ENCODE data around the gene PMEPA1. TPM values are rescaled to one million over a fixed set of nuclear protein-coding genes. Genes with fewer than 3 reads are reported as not detected.

The PMEPA1 gene
- total and polyA plus RNA-seq, 2 donors (not counting 3 experiments of a cell fraction or from before 2014, with no cell fraction given): 31.6 to 33.2 TPM

- Histone ChIP-seq H3K4me2 (ENCODE audit: insufficient read depth, low read length) (no peak overlapping the region), H3K9me1 (replicated peaks; ENCODE audit: control insufficient read depth, extremely low read depth, insufficient read depth, low read length) (no peaks in the 10 kb centered on the region), H3K9ac (replicated peaks; ENCODE audit: extremely low read depth, insufficient read depth, low read length) (no peak overlapping the region), H2AFZ (ENCODE audit: low read depth, low read length) (no peak overlapping the region), H3K4me1 (ENCODE audit: control insufficient read depth, extremely low read depth, insufficient read depth, low read length) (peaks cover 29% of the 10 kb centered on the region), H3K4me3 (replicated peaks in 1 of 3; ENCODE audit: insufficient read depth in 1 of 3, low read depth in 1 of 3, low read length in 3 of 3) (no peak overlapping the region), H3K27ac (ENCODE audit: insufficient read depth, low read depth, low read length) (no peak overlapping the region), H3K36me3 (ENCODE audit: control insufficient read depth in 2 of 2, extremely low read depth in 1 of 2, insufficient read depth in 2 of 2, low read length in 2 of 2) (no peaks in the 10 kb centered on the region), H3K79me2 (ENCODE audit: control insufficient read depth, insufficient read depth, low read length) (no peaks in the 10 kb centered on the region), H4K20me1 (replicated peaks; ENCODE audit: control insufficient read depth, extremely low read depth, insufficient read depth, low read length) (no peaks in the 10 kb centered on the region), H3K9me3 (replicated peaks; ENCODE audit: control insufficient read depth, insufficient read depth, low read length) (no peaks in the 10 kb centered on the region), H3K27me3 (ENCODE audit: control insufficient read depth in 2 of 2, insufficient read depth in 2 of 2, low read length in 2 of 2) (no peaks in the 10 kb centered on the region)
- TF ChIP-seq POLR2A (IDR thresholded peaks at IDR 0.05; ENCODE audit: low read depth, low read length) (no peak), MAX (IDR thresholded peaks at IDR 0.05; ENCODE audit: insufficient read depth, insufficient read length) (no peak), MYC (IDR thresholded peaks at IDR 0.05; ENCODE audit: low read depth, low read length) (no peak), JUN (IDR thresholded peaks at IDR 0.05; ENCODE audit: borderline replicate concordance, insufficient read depth, insufficient read length, low read depth) (no peak), GATA2 (IDR thresholded peaks at IDR 0.05; ENCODE audit: insufficient read depth, insufficient read length, low read depth, low read length) (no peak), FOS (IDR thresholded peaks at IDR 0.05; ENCODE audit: borderline replicate concordance, insufficient read depth, low read length) (no peak), EZH2 (IDR thresholded peaks at IDR 0.05; ENCODE audit: borderline replicate concordance, low read depth, low read length, severe bottlenecking) (no peak), POLR2AphosphoS5 (IDR thresholded peaks at IDR 0.05; ENCODE audit: insufficient read depth, low read depth, low read length) (no peak), CTCF (IDR thresholded peaks at IDR 0.05; ENCODE audit: extremely low read depth in 1 of 2, insufficient read depth in 1 of 2, low read depth in 1 of 2, low read length in 2 of 2) (no peak)
- BruUV-seq (replicated peaks): no TSS peak
- dilution Hi-C loops (cut with MboI; ENCODE audit: extremely low pct_ligation_motif_present, low sequenced_read_pairs) (no loop called here), intact Hi-C loops (cut with micrococcal nuclease) (no loop called here)
- ChIA-PET POLR2A (interaction anchor here (0.7 kb wide), 1 partner anchor 1664 kb away, joined by 4 read pairs; no protein-coding TSS in a partner anchor), CTCF (interaction anchor here (0.7 kb wide), 1 partner anchor 474 kb away, joined by 3 read pairs; no protein-coding TSS in a partner anchor)
- FAIRE-seq (no peak), DNase-seq (ENCODE audit: low read depth, low spot score) (no peak)
These were observed 36.4 kb upstream of the PMEPA1 start for GRCh38 chr20:57746201-57746600.

Data from endothelial cell of umbilical vein (primary cell).